GM23248 (cell line): ENCODE results near the gene ANAPC15. TPM values are rescaled to one million over a fixed set of nuclear protein-coding genes. Genes with fewer than 3 reads are reported as not detected.

ENCODE experiments used
- DNase-seq: peaks from one replicate; pipeline ENCODE4 v3.0.0-alpha.2; 2015
- H2AFZ ChIP-seq: fragments of 200-600 bp; sonication (generic); 2 replicates; pipeline ENCODE4 v1.6.1; 2016; ENCODE audit warnings: antibody characterized with exemption
- H3F3A ChIP-seq: fragments of 200-600 bp; sonication (generic); 2 replicates; pipeline ENCODE4 v1.6.1; 2016; ENCODE audit warnings: mild to moderate bottlenecking, antibody characterized with exemption, mixed run types; ENCODE audit not compliant: insufficient read depth
- H3K27ac ChIP-seq: fragments of 200-600 bp; sonication (generic); 2 replicates; pipeline ENCODE4 v1.5.1; 2016; ENCODE audit warnings: mild to moderate bottlenecking
- H3K27me3 ChIP-seq: fragments of 200-600 bp; sonication (generic); replicated peaks from 2 replicates; pipeline ENCODE4 v1.6.1; 2016; ENCODE audit warnings: mild to moderate bottlenecking; ENCODE audit not compliant: insufficient read depth
- H3K36me3 ChIP-seq: fragments of 200-600 bp; sonication (generic); 2 replicates; pipeline ENCODE4 v1.6.1; 2016; ENCODE audit warnings: low read depth, mild to moderate bottlenecking
- H3K4me1 ChIP-seq: fragments of 200-600 bp; sonication (generic); 2 replicates; pipeline ENCODE4 v1.6.1; 2016; ENCODE audit warnings: mild to moderate bottlenecking; ENCODE audit not compliant: insufficient read depth
- H3K4me2 ChIP-seq: fragments of 200-600 bp; sonication (generic); one replicate; pipeline ENCODE4 v1.6.1; 2016; ENCODE audit warnings: mild to moderate bottlenecking; ENCODE audit not compliant: unreplicated experiment
- H3K4me3 ChIP-seq: fragments of 200-600 bp; sonication (generic); 2 replicates; pipeline ENCODE4 v1.5.1; 2016; ENCODE audit warnings: mild to moderate bottlenecking
- H3K79me2 ChIP-seq: fragments of 200-600 bp; sonication (generic); 2 replicates; pipeline ENCODE4 v1.6.1; 2016; ENCODE audit warnings: mild to moderate bottlenecking; ENCODE audit not compliant: insufficient read depth
- H3K9ac ChIP-seq: fragments of 200-600 bp; sonication (generic); 2 replicates; pipeline ENCODE4 v1.6.1; 2016; ENCODE audit warnings: mild to moderate bottlenecking
- H3K9me2 ChIP-seq: fragments of 200-600 bp; sonication (generic); 2 replicates; pipeline ENCODE4 v1.6.1; 2016; ENCODE audit warnings: mixed run types, mild to moderate bottlenecking, moderate library complexity; ENCODE audit not compliant: insufficient read depth
- H3K9me3 ChIP-seq: fragments of 200-600 bp; sonication (generic); one replicate; pipeline ENCODE4 v1.6.1; 2017; ENCODE audit warnings: low read depth
- H4K20me1 ChIP-seq: fragments of 200-600 bp; sonication (generic); 2 replicates; pipeline ENCODE4 v1.6.0; 2016; ENCODE audit not compliant: insufficient read depth
- EZH2 ChIP-seq: fragments of 200-600 bp; sonication (generic); IDR thresholded peaks from 2 replicates; pipeline ENCODE4 v1.6.1; 2018; ENCODE audit warnings: antibody characterized with exemption, mild to moderate bottlenecking; ENCODE audit not compliant: insufficient read depth, poor library complexity, severe bottlenecking
- EZH2phosphoT487 ChIP-seq: fragments of 200-600 bp; sonication (generic); IDR thresholded peaks from 2 replicates; pipeline ENCODE4 v1.6.1; 2018; ENCODE audit warnings: antibody characterized with exemption, moderate library complexity, mild to moderate bottlenecking, low read depth; ENCODE audit not compliant: insufficient read depth
- WGBS, 2 experiments: methylation state at CpG; one replicate each; pipeline ENCODE4 v1.1.6; 2015 to 2017; ENCODE audit warnings: low lambda C conversion rate in 2 of 2, low coverage in 1 of 2; ENCODE audit errors: missing lambda C conversion rate in 2 of 2; 5-methylcytosine and 5-hydroxymethylcytosine counted together
- in situ Hi-C: fragments of 300-500 bp; cut with MboI; formaldehyde crosslinking; loops from 2 replicates; pipeline ENCODE4 v1.15.0; 2020
- polyA plus RNA-seq: library from polyadenylated mRNA; unstranded; fragments of >200 nt; fragmentation: Nextera tagmentation; extraction: Ambion mirVana; gene quantifications from 2 replicates; pipeline ENCODE4 v1.2.1, GENCODE V29; 2016
- total RNA-seq: library from RNA; depleted of rRNA; stranded (reverse); fragments of >200 nt; shearing (Covaris generic); gene quantifications from 2 replicates; pipeline ENCODE4 v1.2.3, GENCODE V29; 2014

The ANAPC15 gene
- total and polyA plus RNA-seq, 2 experiments from 2014 or later: 38.7 to 62.4 TPM

GRCh38 chr11:72069787-72070251 is 42.7 kb downstream of the ANAPC15 start:
- Histone ChIP-seq H3K9me2 (no peaks in the 10 kb centered on the region), H3K36me3 (no peaks in the 10 kb centered on the region), H3K27me3 (no peaks in the 10 kb centered on the region), H3K4me2 (peak overlapping the region; percentile 80), H2AFZ (peak overlapping the region; percentile 64), H3K27ac (peak overlapping the region; percentile 95), H3F3A (peaks cover 56% of the 10 kb centered on the region), H3K9me3 (no peaks in the 10 kb centered on the region), H4K20me1 (no peaks in the 10 kb centered on the region), H3K9ac (peak overlapping the region; percentile 74), H3K4me1 (peaks cover 67% of the 10 kb centered on the region), H3K4me3 (peak overlapping the region; percentile 45), H3K79me2 (peaks cover 80% of the 10 kb centered on the region)
- in situ Hi-C loops: no loop called here
- DNase-seq: peak; percentile 97
- WGBS, 2 experiments: 0 to 4% methylated on average over 2 of the region's 2 CpGs
- TF ChIP-seq EZH2phosphoT487: no peak
- no peak for TF ChIP-seq EZH2

GRCh38 chr11:72069200-72069599 is 43.3 kb downstream of the ANAPC15 start:
- Histone ChIP-seq H3K4me3 (peak overlapping the region; percentile 45), H3K9ac (peak overlapping the region; percentile 74), H3K36me3 (no peaks in the 10 kb centered on the region), H3K27me3 (no peaks in the 10 kb centered on the region), H3K27ac (peak overlapping the region; percentile 95), H4K20me1 (no peaks in the 10 kb centered on the region), H3K4me1 (peaks cover 67% of the 10 kb centered on the region), H3K9me3 (no peaks in the 10 kb centered on the region), H3K79me2 (peaks cover 81% of the 10 kb centered on the region), H2AFZ (peak overlapping the region; percentile 64), H3K9me2 (no peaks in the 10 kb centered on the region), H3F3A (peaks cover 56% of the 10 kb centered on the region), H3K4me2 (peak overlapping the region; percentile 80)
- no peak for TF ChIP-seq EZH2
- TF ChIP-seq EZH2phosphoT487: no peak
- DNase-seq: peak; percentile 67
- in situ Hi-C loops: no loop called here

- Histone ChIP-seq H3K36me3 (no peaks in the 10 kb centered on the region), H3K9ac (no peak overlapping the region; the same call in 1 of the 2 replicates), H3K79me2 (peaks cover 82% of the 10 kb centered on the region), H3K27ac (peak overlapping the region; percentile 95), H3K9me3 (no peaks in the 10 kb centered on the region), H3F3A (peaks cover 56% of the 10 kb centered on the region), H3K4me1 (peaks cover 60% of the 10 kb centered on the region), H3K4me2 (peak overlapping the region; percentile 26), H4K20me1 (no peaks in the 10 kb centered on the region), H2AFZ (no peak overlapping the region), H3K27me3 (no peaks in the 10 kb centered on the region), H3K9me2 (no peaks in the 10 kb centered on the region), H3K4me3 (no peak overlapping the region)
- TF ChIP-seq EZH2phosphoT487 (no peak), EZH2 (no peak)
- no peak for DNase-seq
- in situ Hi-C loops: no loop called here
Observed at GRCh38 chr11:72067676-72068075, 44.8 kb downstream of the ANAPC15 start.

GRCh38 chr11:72067266-72067665 is 45.2 kb downstream of the ANAPC15 start:
- DNase-seq: no peak
- Histone ChIP-seq H3K36me3 (no peaks in the 10 kb centered on the region), H3K9me3 (no peaks in the 10 kb centered on the region), H3K4me1 (peaks cover 56% of the 10 kb centered on the region), H3K4me2 (peak overlapping the region; percentile 26), H4K20me1 (no peaks in the 10 kb centered on the region), H3K27me3 (no peaks in the 10 kb centered on the region), H2AFZ (0 out of 2 replicates have a peak overlapping the region, but pooled peaks have one; percentile 5), H3K79me2 (peaks cover 86% of the 10 kb centered on the region), H3F3A (peaks cover 52% of the 10 kb centered on the region), H3K9me2 (no peaks in the 10 kb centered on the region), H3K27ac (peak overlapping the region; percentile 95), H3K9ac (no peak overlapping the region; the same call in 1 of the 2 replicates), H3K4me3 (no peak overlapping the region)
- in situ Hi-C loops: no loop called here
- TF ChIP-seq EZH2phosphoT487 (no peak), EZH2 (no peak)

- peak overlapping the region; percentile 26 for H3K4me2 ChIP-seq
- DNase-seq: peak; percentile 25
- peaks cover 51% of the 10 kb centered on the region for H3K4me1 ChIP-seq
- in situ Hi-C loops: no loop called here
- no peaks in the 10 kb centered on the region for H4K20me1 ChIP-seq
- 0 out of 2 replicates have a peak overlapping the region, but pooled peaks have one; percentile 5 for H2AFZ ChIP-seq
- H3K9me3 ChIP-seq: no peaks in the 10 kb centered on the region
- peak overlapping the region; percentile 95 for H3K27ac ChIP-seq
- no peak overlapping the region for H3K4me3 ChIP-seq
- peaks cover 89% of the 10 kb centered on the region for H3K79me2 ChIP-seq
- no peaks in the 10 kb centered on the region for H3K27me3 ChIP-seq
- no peaks in the 10 kb centered on the region for H3K36me3 ChIP-seq
- peaks cover 48% of the 10 kb centered on the region for H3F3A ChIP-seq
- TF ChIP-seq EZH2 (no peak), EZH2phosphoT487 (no peak)
- no peak overlapping the region; the same call in 1 of the 2 replicates for H3K9ac ChIP-seq
- H3K9me2 ChIP-seq: no peaks in the 10 kb centered on the region
Observed at GRCh38 chr11:72066855-72067254, 45.6 kb downstream of the ANAPC15 start.
